HG03135 (cell line): ENCODE results near the gene CHRNA10.

Source experiments
- ATAC-seq: cut with Tn5 transposase; IDR thresholded peaks from one replicate; pipeline ENCODE4 v1.9.1; 2021; ENCODE audit warnings: mild to moderate bottlenecking, moderate library complexity; ENCODE audit not compliant: unreplicated experiment

The CHRNA10 gene

DNA sequence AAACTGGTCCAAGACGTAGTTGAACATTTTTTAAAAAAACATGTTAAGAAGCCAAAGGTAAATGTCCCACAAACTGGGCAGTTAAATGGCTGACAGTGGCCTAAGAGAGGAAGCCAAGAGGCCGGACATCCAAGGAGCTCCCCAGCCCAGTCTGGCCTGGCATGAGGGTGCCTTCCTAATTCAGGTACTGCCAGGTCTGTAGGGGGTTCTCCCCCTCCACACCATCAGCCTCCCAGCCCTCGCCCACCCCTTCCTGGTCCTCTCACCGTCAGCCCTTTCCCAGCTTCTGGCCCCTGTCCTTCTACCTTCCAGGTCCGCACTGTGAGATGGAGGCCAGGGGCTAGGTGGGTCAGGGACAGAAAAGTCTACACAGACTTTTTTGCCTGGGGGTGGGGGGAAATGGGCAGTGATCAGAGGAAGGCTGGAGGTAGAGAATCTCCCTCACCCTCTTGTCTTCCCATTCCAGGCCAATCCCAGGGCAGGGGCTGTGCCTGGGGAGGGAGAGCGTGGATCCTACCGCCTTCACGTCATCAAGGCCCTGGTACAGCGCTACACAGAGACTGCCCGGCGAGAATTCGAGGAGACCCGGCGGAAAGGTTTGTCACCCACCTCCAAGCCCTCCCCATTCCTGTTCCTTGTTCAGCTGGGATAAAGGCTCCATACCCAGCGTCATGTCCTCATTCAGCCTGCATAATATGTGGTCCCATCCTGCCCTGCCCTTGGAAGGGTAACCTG, 35.4 kb downstream of the CHRNA10 start:
- ATAC-seq: no peak

DNA sequence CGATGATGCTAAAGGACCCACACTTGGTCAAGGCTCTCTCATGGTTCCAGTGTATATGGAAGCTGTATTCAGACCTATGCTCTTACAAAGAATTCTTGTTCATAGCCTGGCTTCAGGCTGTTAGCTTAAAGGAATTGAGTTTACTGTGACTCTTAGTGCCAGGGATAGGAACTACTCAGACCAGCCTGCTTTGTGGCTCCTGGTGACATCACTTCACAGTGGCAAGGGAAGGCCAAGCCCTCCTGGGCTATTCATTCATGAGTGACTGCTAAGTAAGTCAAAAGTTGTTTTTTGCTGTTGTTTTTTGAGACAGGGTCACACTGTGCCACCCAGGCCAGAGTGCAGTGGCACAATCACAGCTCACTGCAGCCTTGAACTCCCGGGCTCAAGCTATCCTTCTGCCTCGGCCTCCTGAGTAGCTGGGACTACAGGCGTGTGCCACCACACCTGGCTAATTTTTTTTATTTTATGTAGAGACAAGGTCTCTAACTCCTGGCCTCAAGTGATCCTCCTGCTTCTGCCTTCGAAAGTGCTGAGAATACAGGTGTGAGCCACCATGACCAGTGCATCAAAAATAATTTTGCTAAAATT, 39.0 kb downstream of the CHRNA10 start:
- ATAC-seq: no peak

DNA sequence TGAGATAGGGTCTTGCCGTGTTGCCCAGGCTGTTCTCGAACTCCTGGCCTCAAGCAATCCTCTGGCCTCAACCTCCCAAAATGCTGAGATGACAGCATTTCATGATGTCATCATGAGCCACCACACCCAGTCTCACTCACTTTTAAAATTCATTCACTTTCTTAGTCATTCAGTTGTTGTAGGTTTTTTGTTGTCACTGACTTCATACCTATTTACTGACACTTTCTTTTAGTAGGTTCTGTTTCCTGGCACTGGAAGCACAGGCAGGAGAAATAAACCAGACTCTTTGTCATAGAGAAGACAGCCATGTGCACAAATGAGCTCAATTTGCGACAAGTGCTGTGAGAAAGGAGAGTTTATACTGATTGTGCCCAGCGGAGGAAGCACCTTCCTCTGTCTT, 39.9 kb downstream of the CHRNA10 start:
- no peak for ATAC-seq

DNA sequence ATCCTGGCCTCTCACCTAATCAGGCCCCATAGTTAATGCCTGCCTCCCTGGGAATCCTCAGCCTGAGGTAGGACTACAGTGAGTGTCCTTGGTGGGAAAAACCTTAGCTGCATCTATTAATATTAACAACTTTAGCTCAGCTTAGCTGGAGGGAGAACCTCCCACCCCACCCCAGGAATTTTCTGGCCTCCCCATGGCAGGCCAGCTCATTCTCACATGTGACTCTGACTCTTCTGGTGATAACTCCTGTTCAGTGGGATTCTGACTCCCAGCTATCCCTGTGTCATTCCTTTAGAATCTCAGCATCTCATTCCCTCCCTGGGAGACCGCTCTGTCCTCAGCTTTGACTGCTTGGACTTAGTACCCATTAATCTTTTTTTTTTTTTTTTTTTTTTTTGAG, 43.9 kb downstream of the CHRNA10 start:
- no peak for ATAC-seq

DNA sequence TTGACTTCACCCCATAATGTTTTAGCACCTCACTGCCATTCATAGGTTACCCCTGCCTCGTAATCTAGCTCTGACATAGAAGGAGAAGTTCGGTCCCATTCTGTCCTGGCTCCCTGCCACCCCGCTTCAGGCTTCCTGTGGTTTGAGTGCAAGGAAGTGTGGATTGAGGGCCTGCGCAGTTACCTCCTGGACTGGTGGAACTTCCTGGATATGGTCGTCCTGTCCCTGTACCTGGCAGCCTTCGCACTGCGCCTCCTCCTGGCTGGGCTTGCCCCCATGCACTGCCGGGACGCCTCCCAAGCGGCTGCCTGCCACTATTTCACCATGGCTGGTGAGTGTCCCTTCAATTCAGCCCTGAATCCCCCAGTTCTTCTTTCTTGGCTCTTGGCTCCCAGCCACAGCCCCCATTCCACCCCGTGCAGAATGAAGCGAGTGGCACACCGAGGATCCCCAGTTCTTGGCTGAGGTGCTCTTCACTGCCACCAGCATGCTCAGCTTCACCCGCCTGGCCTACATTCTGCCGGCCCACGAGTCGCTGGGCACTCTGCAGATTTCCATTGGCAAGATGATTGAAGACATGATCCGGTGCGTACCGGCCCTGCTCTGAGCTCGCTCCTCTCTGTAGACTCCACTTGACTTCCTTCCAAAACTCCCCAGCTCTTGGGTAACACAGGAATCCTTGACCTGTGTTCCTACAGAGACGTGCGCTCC, 44.8 kb downstream of the CHRNA10 start:
- no peak for ATAC-seq

DNA sequence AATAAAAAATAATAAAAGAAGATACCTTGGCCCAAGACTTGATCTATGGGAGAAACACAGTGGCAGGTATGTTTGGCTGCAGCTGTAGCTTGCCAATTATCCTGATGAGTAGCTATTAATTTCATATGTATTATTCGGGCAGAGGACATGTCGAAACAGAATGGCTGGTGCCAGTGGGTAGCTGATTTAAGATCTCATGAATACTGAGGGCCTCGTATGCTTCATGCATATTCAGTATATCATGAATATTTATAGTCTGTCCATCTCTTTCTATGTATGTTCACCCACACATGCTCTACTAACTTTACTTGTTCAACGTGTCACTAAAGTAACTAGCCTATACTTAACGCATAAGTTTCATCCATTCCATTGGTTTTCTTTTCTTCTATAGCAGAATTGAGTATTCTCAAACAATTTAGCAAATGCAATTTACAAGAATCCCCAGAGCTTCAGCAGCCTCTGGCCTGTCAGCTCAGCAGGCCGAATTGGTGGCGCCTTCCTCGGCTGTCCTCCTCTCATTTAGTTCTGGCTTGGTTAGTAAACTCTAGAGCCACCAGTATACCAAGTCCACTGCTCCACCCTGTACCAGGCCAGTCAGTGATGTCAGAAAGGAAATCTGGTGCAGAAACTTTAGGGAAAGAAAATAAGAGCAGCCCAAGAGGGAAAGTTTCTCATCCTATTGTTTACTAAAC, 47.3 kb downstream of the CHRNA10 start:
- no peak for ATAC-seq

DNA sequence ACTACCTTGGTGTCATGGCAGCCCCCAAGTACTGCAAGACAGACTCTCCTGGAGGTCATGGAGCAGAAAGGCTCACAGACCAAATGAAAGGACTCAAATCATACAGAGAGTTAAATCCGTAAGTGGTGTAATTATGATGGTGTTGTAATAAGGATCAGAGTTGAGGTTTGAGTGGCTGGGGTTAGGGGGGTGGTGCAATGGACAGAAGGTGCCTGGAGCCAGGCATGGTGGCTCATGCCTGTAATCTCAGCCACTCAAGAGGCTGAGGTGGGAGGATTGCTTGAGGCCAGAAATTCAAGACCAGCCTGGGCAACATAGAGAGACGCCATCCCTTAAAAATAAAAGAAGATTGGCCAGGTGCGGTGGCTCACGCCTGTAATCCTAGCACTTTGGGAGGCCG, 48.1 kb downstream of the CHRNA10 start:
- no peak for ATAC-seq

DNA sequence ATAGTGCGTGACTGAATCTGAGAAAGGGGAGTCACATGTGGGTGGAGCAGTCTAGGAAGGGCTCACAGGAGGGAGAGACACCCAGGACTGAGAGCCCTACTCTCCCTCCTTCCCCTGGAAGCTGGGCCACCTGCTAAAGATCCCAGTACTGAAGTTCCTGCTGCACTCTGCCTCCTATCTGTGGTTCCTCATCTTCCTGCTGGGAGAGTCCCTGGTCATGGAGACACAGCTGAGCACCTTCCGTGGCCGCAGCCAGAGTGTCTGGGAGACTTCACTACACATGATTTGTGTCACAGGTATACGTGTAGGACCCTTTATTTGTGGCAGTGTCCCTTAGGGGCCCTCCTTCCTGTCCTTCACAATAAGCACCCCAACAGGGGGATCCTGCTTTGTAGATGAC, 48.7 kb downstream of the CHRNA10 start:
- ATAC-seq: no peak

DNA sequence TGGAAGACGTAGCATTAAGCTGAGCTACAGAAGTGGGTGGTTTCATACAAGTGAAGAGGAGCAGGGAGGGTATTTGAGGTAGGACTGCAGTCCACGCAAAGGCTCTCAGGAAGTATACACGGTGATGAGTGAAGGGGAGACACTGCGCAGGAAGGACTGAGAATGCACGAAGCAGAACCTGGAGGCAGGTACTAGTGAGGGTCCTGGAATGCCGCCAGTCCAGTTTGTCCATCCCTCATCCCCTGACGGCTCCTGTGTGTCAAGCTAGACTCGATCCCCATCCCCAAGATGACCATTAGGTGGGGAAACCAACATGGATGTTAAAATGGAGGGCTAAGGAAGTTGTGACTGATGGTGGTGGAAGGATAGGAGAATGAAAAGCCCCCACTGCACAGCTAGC, 53.2 kb downstream of the CHRNA10 start:
- no peak for ATAC-seq

DNA sequence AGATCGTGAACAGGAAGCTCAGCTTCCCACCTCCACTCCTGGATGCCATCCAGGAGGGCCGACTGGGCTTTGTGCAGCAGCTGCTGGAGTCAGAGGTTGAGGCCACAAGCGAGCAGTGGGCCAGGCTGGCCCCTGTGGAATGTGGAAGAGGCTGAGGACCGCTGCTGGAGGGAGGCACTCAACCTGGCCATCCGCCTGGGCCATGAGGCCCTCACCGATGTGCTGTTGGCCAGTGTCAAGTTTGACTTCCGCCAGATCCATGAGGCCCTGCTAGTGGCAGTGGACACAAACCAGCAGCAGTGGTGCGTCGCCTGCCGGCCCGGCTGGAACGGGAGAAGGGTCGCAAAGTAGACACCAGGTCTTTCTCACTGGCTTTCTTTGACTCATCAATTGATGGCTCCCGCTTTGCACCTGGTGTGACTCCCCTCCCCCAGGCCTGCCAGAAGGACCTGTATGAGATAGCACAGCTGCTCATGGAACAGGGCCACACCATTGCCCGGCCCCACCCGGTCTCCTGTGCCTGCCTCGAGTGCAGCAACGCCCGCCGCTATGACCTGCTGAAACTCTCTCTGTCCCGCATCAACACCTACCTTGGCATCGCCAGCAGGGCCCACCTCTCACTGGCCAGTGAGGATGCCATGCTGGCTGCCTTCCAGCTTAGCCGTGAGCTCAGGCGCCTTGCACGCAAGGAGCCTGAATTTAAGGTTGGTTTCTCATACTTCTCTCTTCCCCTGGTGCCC, 54.3 kb downstream of the CHRNA10 start:
- ATAC-seq: no peak

DNA sequence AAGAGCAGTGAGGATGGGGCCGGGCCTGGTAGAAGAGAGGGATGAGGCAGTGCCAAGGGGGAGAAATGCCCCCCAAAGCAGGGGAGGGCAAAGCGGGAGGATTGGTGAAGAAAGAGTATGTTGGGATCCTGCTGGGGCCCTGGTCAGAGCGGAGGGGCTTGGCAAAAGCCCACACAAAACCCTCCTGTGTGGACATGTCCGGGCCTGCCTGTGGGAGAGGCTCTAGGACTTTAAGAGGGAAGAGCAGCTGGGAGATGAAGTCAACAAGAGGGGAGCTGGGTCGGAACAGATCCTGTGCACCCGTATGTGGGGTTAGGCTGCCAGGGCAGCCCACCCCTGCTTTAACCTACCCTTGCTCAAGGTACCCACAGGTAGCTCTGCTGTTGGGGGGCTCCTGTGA, 55.2 kb downstream of the CHRNA10 start:
- ATAC-seq: no peak
